HepG2 (cell line): ENCODE data around the gene HDAC4. TPM values are rescaled to one million over a fixed set of nuclear protein-coding genes. Genes with fewer than 3 reads are reported as not detected.

Experiments
- ATAC-seq: fragments of 200-7000 bp; cut with Tn5 transposase; 3 replicates; pipeline ENCODE4 v1.9.1; 2020; ENCODE audit warnings: mild to moderate bottlenecking, moderate library complexity
- BruUV-seq: library from RNA; stranded (reverse); fragments of 400-500 nt; replicated peaks from 2 replicates; lab custom pipeline; 2021; lab: Mats Ljungman, UMichigan
- CTCF ChIA-PET: fragments of 300-600 bp; formaldehyde crosslinking; extraction: SDS; loops from one replicate; lab custom pipeline; 2021; ENCODE audit warnings: low total read pairs, inconsistent platforms, low intra/inter-chr PET ratio; lab: Yijun Ruan, JAX
- POLR2A ChIA-PET: fragments of 350-600 bp; sonication (Branson Sonifier 250); formaldehyde crosslinking; loops from one replicate; lab custom pipeline; 2020; ENCODE audit warnings: antibody characterized with exemption, inconsistent platforms; lab: Yijun Ruan, JAX
- DNase-seq: peaks from one replicate; pipeline ENCODE4 v3.0.0-alpha.2; 2015; ENCODE audit warnings: low spot score
- FAIRE-seq: peaks from 3 replicates; lab custom pipeline; 2011; peaks lifted over from hg19 to GRCh38; lab: Jason Lieb, UNC
- H2AFZ ChIP-seq: one replicate; pipeline ENCODE4 v1.6.1; 2011; ENCODE audit warnings: low read length, inconsistent platforms
- H3K27ac ChIP-seq: fragments of 300-600 bp; 3 replicates; pipeline ENCODE4 v1.8.0; 2011; ENCODE audit warnings: mixed run types, mild to moderate bottlenecking, mixed read lengths, low read length, inconsistent platforms; ENCODE audit not compliant: insufficient read depth; ENCODE audit errors: extremely low read length
- H3K27me3 ChIP-seq, 2 experiments: fragments of 200-600 bp in 1 of 2; 2 replicates in 1 of 2; 3 replicates in 1 of 2; pipeline versions ENCODE4 v1.6.0 to v1.8.0; 2011; ENCODE audit warnings: low read length in 2 of 2, mild to moderate bottlenecking in 2 of 2, moderate library complexity in 2 of 2, inconsistent platforms in 1 of 2; ENCODE audit not compliant: insufficient read depth in 2 of 2, control insufficient read depth in 1 of 2
- H3K36me3 ChIP-seq, 2 experiments: fragments of 200-600 bp in 1 of 2; replicated peaks in 1 of 2; 2 replicates in 1 of 2; 3 replicates in 1 of 2; pipeline versions ENCODE4 v1.5.1 to v1.8.0; 2011; ENCODE audit warnings: low read length in 2 of 2, inconsistent platforms in 1 of 2; ENCODE audit not compliant: insufficient read depth in 2 of 2, control insufficient read depth in 1 of 2
- H3K4me1 ChIP-seq: 2 replicates; pipeline ENCODE4 v1.5.1; 2012; ENCODE audit warnings: low read length, inconsistent platforms; ENCODE audit not compliant: insufficient read depth
- H3K4me2 ChIP-seq: 2 replicates; pipeline ENCODE4 v1.6.0; 2011; ENCODE audit warnings: low read depth, low read length, inconsistent platforms
- H3K4me3 ChIP-seq, 3 experiments: fragments of 200-600 bp in 1 of 3; sonication (generic), shearing (Covaris generic) in 1 of 3; replicated peaks in 1 of 3; 2 replicates each; pipeline ENCODE4 v1.5.1; 2011 to 2016; ENCODE audit warnings: low read length in 3 of 3, inconsistent platforms in 2 of 3, low read depth in 2 of 3, mild to moderate bottlenecking in 2 of 3, control low read depth in 1 of 3, mixed read lengths in 1 of 3; ENCODE audit not compliant: insufficient read depth in 1 of 3
- H3K79me2 ChIP-seq: one replicate; pipeline ENCODE4 v1.6.1; 2011; ENCODE audit warnings: low read length, inconsistent platforms; ENCODE audit not compliant: insufficient read depth
- H3K9ac ChIP-seq: 2 replicates; pipeline ENCODE4 v1.6.0; 2011; ENCODE audit warnings: mild to moderate bottlenecking, low read depth, low read length, inconsistent platforms; ENCODE audit not compliant: insufficient read depth
- H3K9me3 ChIP-seq: 2 replicates; pipeline ENCODE4 v1.5.1; 2012; ENCODE audit warnings: mild to moderate bottlenecking, low read length
- H4K20me1 ChIP-seq: 2 replicates; pipeline ENCODE4 v1.6.0; 2011; ENCODE audit warnings: inconsistent platforms, mild to moderate bottlenecking, low read length, moderate library complexity; ENCODE audit not compliant: insufficient read depth
- ELF1 ChIP-seq: sonication (generic); formaldehyde crosslinking; IDR thresholded peaks from 2 replicates; pipeline ENCODE4 v1.4.0; 2020; ENCODE audit warnings: missing genetic modification reagents
- ETV6 ChIP-seq: sonication (generic); formaldehyde crosslinking; conservative IDR thresholded peaks from 2 replicates; pipeline ENCODE4 v1.4.0; 2020; ENCODE audit warnings: missing genetic modification reagents
- FOXP1 ChIP-seq, 2 experiments: fragments of 450-650 bp in 1 of 2; IDR thresholded peaks; 2 replicates each; pipeline ENCODE4 v1.6.1; 2017 to 2018; ENCODE audit warnings: antibody characterized with exemption in 1 of 2
- POLR2AphosphoS5 ChIP-seq: IDR thresholded peaks from 2 replicates; pipeline ENCODE4 v1.6.1; 2012; ENCODE audit warnings: low read depth, low read length
- TCF7L2 ChIP-seq: IDR thresholded peaks from 2 replicates; pipeline ENCODE4 v1.6.1; 2011; ENCODE audit warnings: mild to moderate bottlenecking, low read depth, low read length, moderate library complexity
- ZNF335 ChIP-seq: sonication (generic); formaldehyde crosslinking; IDR thresholded peaks from 2 replicates; pipeline ENCODE4 v1.4.0; 2020; ENCODE audit warnings: missing genetic modification reagents
- ZNF343 ChIP-seq: sonication (generic); formaldehyde crosslinking; IDR thresholded peaks from 2 replicates; pipeline ENCODE4 v1.4.0; 2020; ENCODE audit warnings: mild to moderate bottlenecking, missing genetic modification reagents
- ZNF431 ChIP-seq: sonication (generic); formaldehyde crosslinking; IDR thresholded peaks from 2 replicates; pipeline ENCODE4 v1.9.0; 2022; ENCODE audit warnings: missing genetic modification reagents, low read depth, mild to moderate bottlenecking, borderline replicate concordance
- ZNF501 ChIP-seq: sonication (generic); formaldehyde crosslinking; IDR thresholded peaks from 2 replicates; pipeline ENCODE4 v1.5.1; 2020; ENCODE audit warnings: mild to moderate bottlenecking, moderate library complexity, missing genetic modification reagents
- ZNF660 ChIP-seq: sonication (generic); formaldehyde crosslinking; IDR thresholded peaks from 2 replicates; pipeline ENCODE4 v1.5.1; 2020; ENCODE audit warnings: mild to moderate bottlenecking, low read depth, missing genetic modification reagents, borderline replicate concordance
- WGBS: methylation state at CpG from one replicate; pipeline ENCODE4 v1.1.6; 2017; ENCODE audit warnings: low lambda C conversion rate; 5-methylcytosine and 5-hydroxymethylcytosine counted together
- in situ Hi-C: cut with HindIII; loops from 2 replicates; pipeline ENCODE4 v1.10.0; 2017; ENCODE audit warnings: low pct_unique_long_range_greater_than_20kb; ENCODE audit not compliant: extremely low pct_ligation_motif_present
- intact Hi-C: fragments of 100-400 bp; cut with micrococcal nuclease; formaldehyde crosslinking; loops from one replicate; pipeline ENCODE4 v1.10.0; 2022; ENCODE audit not compliant: unreplicated experiment
- polyA plus RNA-seq, 8 experiments: library from polyadenylated mRNA; depleted of rRNA in 3 of 8; stranded (reverse) in 7 of 8; unstranded in 1 of 8; fragments of >200 nt; fragmentation: Illumina TruSeq in 4 of 8; extraction: Trizol in 4 of 8; gene quantifications; 2 replicates each; pipeline versions ENCODE4 v1.2.1 to v1.2.3, GENCODE V29; 2011 to 2016; ENCODE audit warnings: low read depth in 4 of 8, missing spikeins in 1 of 8, mixed read lengths in 1 of 8; ENCODE audit not compliant: insufficient read depth in 1 of 8
- total RNA-seq, 5 experiments: library from RNA; depleted of rRNA; stranded (reverse); fragments of >200 nt; fragmentation: Illumina TruSeq; extraction: Trizol; gene quantifications; 2 replicates each; pipeline ENCODE4 v1.2.3, GENCODE V29; 2016; ENCODE audit warnings: low read depth in 1 of 5
- TF ChIP-seq, protein P1 (sequence below): IDR thresholded peaks from 2 replicates; pipeline ENCODE4 v1.6.1; 2016; ENCODE audit warnings: missing biosample characterization, missing genetic modification reagents, low read depth
- TF ChIP-seq, protein P2 (sequence below): sonication (generic); formaldehyde crosslinking; IDR thresholded peaks from 2 replicates; pipeline ENCODE4 v1.5.0; 2020; ENCODE audit warnings: missing genetic modification reagents
- TF ChIP-seq, protein P3 (sequence below): sonication (generic); formaldehyde crosslinking; IDR thresholded peaks from 2 replicates; pipeline ENCODE4; 2020; ENCODE audit warnings: missing genetic modification reagents, mild to moderate bottlenecking, borderline replicate concordance
- TF ChIP-seq, protein P4 (sequence below): sonication (generic); IDR thresholded peaks from 2 replicates; pipeline ENCODE4 v1.6.1; 2016; ENCODE audit warnings: low read depth, borderline replicate concordance

Gene HDAC4
- total and polyA plus RNA-seq, 2 of the 13 experiments (the other 11 are each of a cell fraction or from before 2014, with no cell fraction given) = 10.1 to 11.5 TPM

DNA sequence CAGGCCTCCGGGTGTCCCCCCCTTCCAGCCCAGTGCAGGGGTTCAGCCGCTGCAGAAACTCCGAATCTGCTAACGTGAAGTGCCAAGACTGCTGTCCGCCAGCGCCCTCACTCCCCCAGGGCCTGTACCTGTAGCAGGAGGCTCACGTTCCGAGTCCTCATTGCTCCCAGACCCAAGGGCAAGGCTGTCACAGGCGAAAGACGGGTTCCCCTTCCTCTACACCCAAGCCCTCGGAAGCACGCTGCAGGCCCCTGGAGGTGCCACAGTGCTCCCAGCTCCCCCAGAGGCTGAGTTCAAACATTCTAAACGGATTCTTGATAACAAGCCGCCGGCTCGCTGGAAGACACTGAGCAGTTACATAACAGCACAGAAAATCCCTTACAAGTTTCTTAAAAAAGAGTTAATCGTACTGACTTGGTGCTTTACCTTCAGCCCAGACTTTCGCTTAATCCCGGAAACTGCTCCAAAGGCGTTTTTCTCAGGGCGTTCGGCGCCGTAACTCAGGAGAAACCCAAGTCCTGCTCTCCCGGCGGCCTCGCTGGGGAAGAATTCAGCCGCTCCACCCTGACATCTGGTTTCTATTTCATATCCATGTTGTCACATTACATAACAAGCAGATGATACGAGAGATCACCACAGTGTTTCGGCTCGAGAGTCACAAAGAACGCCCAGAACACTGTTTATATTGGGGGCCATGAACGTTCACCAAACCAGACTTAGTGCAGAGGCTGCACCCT is 92.0 kb downstream of the HDAC4 start:
- BruUV-seq = no TSS peak
- Histone ChIP-seq H3K9ac (no peak overlapping the region), H3K27me3 (no peaks in the 10 kb centered on the region), H2AFZ (no peak overlapping the region), H3K4me1 (no peaks in the 10 kb centered on the region), H3K4me3 (no peak overlapping the region), H3K36me3 (peaks cover 0 to 3% of the 10 kb centered on the region in 2 experiments; a peak in 1 of 5 replicates), H3K9me3 (no peaks in the 10 kb centered on the region), H4K20me1 (peaks cover 44% of the 10 kb centered on the region; the same call in 1 of the 2 replicates), H3K4me2 (no peak overlapping the region), H3K27ac (no peak overlapping the region), H3K79me2 (peaks cover 33% of the 10 kb centered on the region)
- in situ Hi-C loops (no loop called here), intact Hi-C loops (no loop called here)
- TF ChIP-seq, protein P1, sequence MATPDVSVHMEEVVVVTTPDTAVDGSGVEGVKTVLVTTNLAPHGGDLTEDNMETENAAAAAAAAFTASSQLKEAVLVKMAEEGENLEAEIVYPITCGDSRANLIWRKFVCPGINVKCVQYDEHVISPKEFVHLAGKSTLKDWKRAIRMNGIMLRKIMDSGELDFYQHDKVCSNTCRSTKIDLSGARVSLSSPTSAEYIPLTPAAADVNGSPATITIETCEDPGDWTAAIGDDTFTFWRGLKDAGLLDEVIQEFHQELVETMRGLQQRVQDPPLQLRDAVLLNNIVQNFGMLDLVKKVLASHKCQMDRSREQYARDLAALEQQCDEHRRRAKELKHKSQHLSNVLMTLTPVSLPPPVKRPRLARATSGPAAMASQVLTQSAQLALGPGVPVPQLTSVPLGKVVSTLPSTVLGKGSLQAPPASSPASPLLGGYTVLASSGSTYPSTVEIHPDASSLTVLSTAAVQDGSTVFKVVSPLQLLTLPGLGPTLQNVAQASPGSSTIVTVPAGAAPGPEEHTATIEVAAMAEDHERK (CRISPR knock-in tag) = no peak
- TF ChIP-seq ZNF335 (CRISPR knock-in tag) = no peak
- no peak for TF ChIP-seq ETV6 (CRISPR knock-in tag)
- TF ChIP-seq, protein P2, sequence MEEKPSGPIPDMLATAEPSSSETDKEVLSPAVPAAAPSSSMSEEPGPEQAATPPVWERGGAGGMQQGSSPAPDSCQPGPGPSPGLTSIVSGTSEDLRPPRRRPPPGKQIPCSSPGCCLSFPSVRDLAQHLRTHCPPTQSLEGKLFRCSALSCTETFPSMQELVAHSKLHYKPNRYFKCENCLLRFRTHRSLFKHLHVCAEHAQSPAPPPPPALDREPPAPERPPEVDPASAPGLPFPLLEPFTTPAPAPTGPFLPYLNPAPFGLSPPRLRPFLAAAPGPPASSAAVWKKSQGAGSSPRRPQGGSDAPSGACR = no peak
- no peak for TF ChIP-seq FOXP1 (IDR thresholded peaks at IDR 0.05)
- no peak for TF ChIP-seq FOXP1 (CRISPR knock-in tag; IDR thresholded peaks at IDR 0.05)
- TF ChIP-seq ZNF501 (CRISPR knock-in tag) = no peak
- no peak for TF ChIP-seq ZNF660 (CRISPR knock-in tag)
- TF ChIP-seq ELF1 (CRISPR knock-in tag) = no peak
- no peak for TF ChIP-seq POLR2AphosphoS5
- TF ChIP-seq ZNF343 = no peak
- TF ChIP-seq, protein P3, sequence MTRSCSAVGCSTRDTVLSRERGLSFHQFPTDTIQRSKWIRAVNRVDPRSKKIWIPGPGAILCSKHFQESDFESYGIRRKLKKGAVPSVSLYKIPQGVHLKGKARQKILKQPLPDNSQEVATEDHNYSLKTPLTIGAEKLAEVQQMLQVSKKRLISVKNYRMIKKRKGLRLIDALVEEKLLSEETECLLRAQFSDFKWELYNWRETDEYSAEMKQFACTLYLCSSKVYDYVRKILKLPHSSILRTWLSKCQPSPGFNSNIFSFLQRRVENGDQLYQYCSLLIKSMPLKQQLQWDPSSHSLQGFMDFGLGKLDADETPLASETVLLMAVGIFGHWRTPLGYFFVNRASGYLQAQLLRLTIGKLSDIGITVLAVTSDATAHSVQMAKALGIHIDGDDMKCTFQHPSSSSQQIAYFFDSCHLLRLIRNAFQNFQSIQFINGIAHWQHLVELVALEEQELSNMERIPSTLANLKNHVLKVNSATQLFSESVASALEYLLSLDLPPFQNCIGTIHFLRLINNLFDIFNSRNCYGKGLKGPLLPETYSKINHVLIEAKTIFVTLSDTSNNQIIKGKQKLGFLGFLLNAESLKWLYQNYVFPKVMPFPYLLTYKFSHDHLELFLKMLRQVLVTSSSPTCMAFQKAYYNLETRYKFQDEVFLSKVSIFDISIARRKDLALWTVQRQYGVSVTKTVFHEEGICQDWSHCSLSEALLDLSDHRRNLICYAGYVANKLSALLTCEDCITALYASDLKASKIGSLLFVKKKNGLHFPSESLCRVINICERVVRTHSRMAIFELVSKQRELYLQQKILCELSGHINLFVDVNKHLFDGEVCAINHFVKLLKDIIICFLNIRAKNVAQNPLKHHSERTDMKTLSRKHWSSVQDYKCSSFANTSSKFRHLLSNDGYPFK (CRISPR knock-in tag) = no peak
- TF ChIP-seq, protein P4, sequence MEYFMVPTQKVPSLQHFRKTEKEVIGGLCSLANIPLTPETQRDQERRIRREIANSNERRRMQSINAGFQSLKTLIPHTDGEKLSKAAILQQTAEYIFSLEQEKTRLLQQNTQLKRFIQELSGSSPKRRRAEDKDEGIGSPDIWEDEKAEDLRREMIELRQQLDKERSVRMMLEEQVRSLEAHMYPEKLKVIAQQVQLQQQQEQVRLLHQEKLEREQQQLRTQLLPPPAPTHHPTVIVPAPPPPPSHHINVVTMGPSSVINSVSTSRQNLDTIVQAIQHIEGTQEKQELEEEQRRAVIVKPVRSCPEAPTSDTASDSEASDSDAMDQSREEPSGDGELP = no peak
- no peak for TF ChIP-seq TCF7L2
- no peak for TF ChIP-seq ZNF431 (CRISPR knock-in tag)
- no peak for ATAC-seq
- no peak for DNase-seq
- no peak for FAIRE-seq
- WGBS = 97% methylated on average over 33 of the region's 33 CpGs
- POLR2A ChIA-PET = no interaction called here
- CTCF ChIA-PET = no interaction called here
